Stimulated activated CD4-positive, alpha-beta T cell treated with anti-CD3 and anti-CD28 coated beads, Interleukin-15, amount 100 ng/mL, for 48 hours (primary cell): ENCODE results near the gene LRMDA.

Experiments
- DNase-seq, 2 donors: peaks; one replicate each; pipeline ENCODE4 v3.0.0-alpha.2; 2020; ENCODE audit warnings: low read depth in 2 of 2

LRMDA gene

GRCh38 chr10:76201962-76202361, 770.5 kb downstream of the LRMDA start:
- DNase-seq: no peak

GRCh38 chr10:76202777-76203176, 771.4 kb downstream of the LRMDA start:
- DNase-seq: no peak

- no peak for DNase-seq
These were observed 773.9 kb downstream of the LRMDA start for GRCh38 chr10:76205361-76205760.

GRCh38 chr10:76206797-76207352, 775.5 kb downstream of the LRMDA start:
- no peak for DNase-seq

- DNase-seq: no peak
These were observed 777.7 kb downstream of the LRMDA start for GRCh38 chr10:76209135-76209534.

GRCh38 chr10:76210211-76210610, 778.8 kb downstream of the LRMDA start:
- DNase-seq: no peak

GRCh38 chr10:76211691-76212090, 780.3 kb downstream of the LRMDA start:
- DNase-seq: no peak

- no peak for DNase-seq
These were observed 782.5 kb downstream of the LRMDA start for GRCh38 chr10:76213876-76214275.

GRCh38 chr10:76218035-76218434, 786.6 kb downstream of the LRMDA start:
- no peak for DNase-seq

GRCh38 chr10:76229341-76229740, 797.9 kb downstream of the LRMDA start:
- no peak for DNase-seq

GRCh38 chr10:76230921-76231285, 799.5 kb downstream of the LRMDA start:
- no peak for DNase-seq

- no peak for DNase-seq
These were observed 800.0 kb downstream of the LRMDA start for GRCh38 chr10:76231286-76231934.

GRCh38 chr10:76234499-76235226, 803.2 kb downstream of the LRMDA start:
- DNase-seq: no peak

GRCh38 chr10:76236356-76236755, 804.9 kb downstream of the LRMDA start:
- DNase-seq: no peak

GRCh38 chr10:76242956-76243355, 811.5 kb downstream of the LRMDA start:
- no peak for DNase-seq

GRCh38 chr10:76244061-76244686, 812.8 kb downstream of the LRMDA start:
- no peak for DNase-seq

GRCh38 chr10:76245951-76246495, 814.6 kb downstream of the LRMDA start:
- no peak for DNase-seq

GRCh38 chr10:76248649-76249200, 817.3 kb downstream of the LRMDA start:
- no peak for DNase-seq

GRCh38 chr10:76251841-76252671, 820.6 kb downstream of the LRMDA start:
- no peak for DNase-seq

GRCh38 chr10:76252733-76253132, 821.3 kb downstream of the LRMDA start:
- no peak for DNase-seq

- no peak for DNase-seq
These were observed 823.8 kb downstream of the LRMDA start for GRCh38 chr10:76255241-76255640.
